HL-60/S4 treated with retinoic acid at 250 ng/mL for 4 days and 3 days (cell line): Measurements from ENCODE around the gene CDK10.
"Not testable (repeated sequence)": the region's sequence is repeated elsewhere in the genome, so short reads cannot be mapped to it uniquely, and the experiment has no call there.

Experiments used
- in situ Hi-C: fragments of 300-500 bp; cut with MboI; formaldehyde crosslinking; loops from 2 replicates; pipeline ENCODE4 v1.7.0; 2022; ENCODE audit warnings: low sequenced_read_pairs

CDK10 gene

GRCh38 chr16:89695086-89695874 is 8.8 kb downstream of the CDK10 start:
- in situ Hi-C loops: no loop called here

- in situ Hi-C loops: no loop called here
These were observed 9.6 kb downstream of the CDK10 start for GRCh38 chr16:89695875-89696669.

- in situ Hi-C loops: no loop called here
These were observed 10.2 kb downstream of the CDK10 start for GRCh38 chr16:89696670-89697128.

- in situ Hi-C loops: no loop called here
These were observed 10.7 kb downstream of the CDK10 start for GRCh38 chr16:89697161-89697615.

- in situ Hi-C loops: no loop called here
These were observed 11.3 kb downstream of the CDK10 start for GRCh38 chr16:89697616-89698331.

- in situ Hi-C loops: not testable (repeated sequence)
These were observed 12.2 kb downstream of the CDK10 start for GRCh38 chr16:89698717-89699116.

- in situ Hi-C loops: not testable (repeated sequence)
These were observed 13.2 kb downstream of the CDK10 start for GRCh38 chr16:89699629-89700099.

GRCh38 chr16:89700100-89700648 is 13.7 kb downstream of the CDK10 start:
- in situ Hi-C loops: no loop called here

GRCh38 chr16:89700649-89701424 is 14.3 kb downstream of the CDK10 start:
- in situ Hi-C loops: no loop called here

- in situ Hi-C loops: no loop called here
These were observed 15.2 kb downstream of the CDK10 start, which contains the start of gene SPATA2L for GRCh38 chr16:89701425-89702406. SPATA2L (minus strand) TSS chr16:89701705; CDS start chr16:89701232, 473 bp downstream.

GRCh38 chr16:89704281-89704680 is 17.8 kb downstream of the CDK10 start:
- in situ Hi-C loops: no loop called here

- in situ Hi-C loops: no loop called here
These were observed 18.5 kb downstream of the CDK10 start for GRCh38 chr16:89705006-89705405.

GRCh38 chr16:89706518-89707260 is 20.2 kb downstream of the CDK10 start:
- in situ Hi-C loops: no loop called here

GRCh38 chr16:89707695-89708094 is 21.2 kb downstream of the CDK10 start:
- in situ Hi-C loops: no loop called here

- in situ Hi-C loops: no loop called here
These were observed 22.0 kb downstream of the CDK10 start for GRCh38 chr16:89708481-89708931.

GRCh38 chr16:89709166-89709565 is 22.7 kb downstream of the CDK10 start:
- in situ Hi-C loops: no loop called here

- in situ Hi-C loops: no loop called here
These were observed 23.4 kb downstream of the CDK10 start for GRCh38 chr16:89709716-89710432.
